Activated CD4-positive, alpha-beta T cell treated with anti-CD3 and anti-CD28 coated beads, Interleukin-2, amount 50 U/mL, for 48 hours (primary cell): Measurements from ENCODE around the gene CHI3L1.

ENCODE experiments used
- DNase-seq, 2 experiments: peaks; one replicate each; pipeline ENCODE4 v3.0.0-alpha.2; 2020

The CHI3L1 gene

GRCh38 chr1:203180611-203181330 lies 5.7 kb downstream of the CHI3L1 start:
- DNase-seq, result no peak

GRCh38 chr1:203179667-203180005 lies 6.9 kb downstream of the CHI3L1 start:
- no peak for DNase-seq

- no peak for DNase-seq
These were observed 7.5 kb downstream of the CHI3L1 start for GRCh38 chr1:203178821-203179666.

GRCh38 chr1:203178083-203178482 lies 8.4 kb downstream of the CHI3L1 start:
- DNase-seq, result no peak

GRCh38 chr1:203177470-203178039 lies 8.9 kb downstream of the CHI3L1 start:
- DNase-seq, result no peak

- no peak for DNase-seq
These were observed 9.5 kb downstream of the CHI3L1 start for GRCh38 chr1:203177036-203177405.

GRCh38 chr1:203176273-203177035 lies 10.1 kb downstream of the CHI3L1 start:
- no peak for DNase-seq

GRCh38 chr1:203175827-203176241 lies 10.7 kb downstream of the CHI3L1 start:
- DNase-seq, result no peak

- DNase-seq, result no peak
These were observed 11.2 kb downstream of the CHI3L1 start, which contains the start of gene MYBPH for GRCh38 chr1:203175237-203175826. TSS of gene MYBPH (minus strand) at chr1:203175826. CDS start at chr1:203175755, 71 bp downstream.

- no peak for DNase-seq
These were observed 12.0 kb downstream of the CHI3L1 start for GRCh38 chr1:203174324-203174985.

GRCh38 chr1:203173566-203173965 lies 12.9 kb downstream of the CHI3L1 start:
- no peak for DNase-seq

GRCh38 chr1:203173011-203173555 lies 13.4 kb downstream of the CHI3L1 start:
- no peak for DNase-seq

- peak; percentile 48 to 71 for DNase-seq
These were observed 14.1 kb downstream of the CHI3L1 start for GRCh38 chr1:203172184-203173010.

GRCh38 chr1:203171341-203172183 lies 14.9 kb downstream of the CHI3L1 start:
- DNase-seq, result no peak

- DNase-seq, result no peak
These were observed 15.7 kb downstream of the CHI3L1 start for GRCh38 chr1:203170625-203171330.

- DNase-seq, result no peak
These were observed 16.6 kb downstream of the CHI3L1 start for GRCh38 chr1:203169770-203170520.

- no peak for DNase-seq
These were observed 17.5 kb downstream of the CHI3L1 start for GRCh38 chr1:203168991-203169390.

GRCh38 chr1:203168256-203168786 lies 18.2 kb downstream of the CHI3L1 start:
- no peak for DNase-seq
